Measurements from ENCODE around the gene CD28. TPM values are rescaled to one million over a fixed set of nuclear protein-coding genes. Genes with fewer than 3 reads are reported as not detected.

CD28 gene
- polyA plus RNA-seq, 3 donors from 2014 or later, result 0.04 to 0.37 (median 0.13) TPM

Other genes starting within 250 kb of the CD28 start
- gene RAPH1, start 171.3 kb upstream of the CD28 start, polyA plus RNA-seq, result not detected
- 1 to 10 TPM in 1 of 3 donors, not detected in 2; 1.1 TPM for gene CTLA4, start 161.1 kb downstream of the CD28 start, polyA plus RNA-seq
- gene ICOS, start 230.1 kb downstream of the CD28 start, polyA plus RNA-seq, result under 1 TPM; 0.13 to 0.97 (median 0.80) TPM

All from immature natural killer cell (primary cell).